GM19324 (cell line): ENCODE results near the gene KCNK15.

ENCODE experiments used
- ATAC-seq: cut with Tn5 transposase; IDR thresholded peaks from one replicate; pipeline ENCODE4 v1.9.1; 2021; ENCODE audit warnings: mild to moderate bottlenecking, moderate library complexity; ENCODE audit not compliant: unreplicated experiment, low FRiP score

The KCNK15 gene

DNA sequence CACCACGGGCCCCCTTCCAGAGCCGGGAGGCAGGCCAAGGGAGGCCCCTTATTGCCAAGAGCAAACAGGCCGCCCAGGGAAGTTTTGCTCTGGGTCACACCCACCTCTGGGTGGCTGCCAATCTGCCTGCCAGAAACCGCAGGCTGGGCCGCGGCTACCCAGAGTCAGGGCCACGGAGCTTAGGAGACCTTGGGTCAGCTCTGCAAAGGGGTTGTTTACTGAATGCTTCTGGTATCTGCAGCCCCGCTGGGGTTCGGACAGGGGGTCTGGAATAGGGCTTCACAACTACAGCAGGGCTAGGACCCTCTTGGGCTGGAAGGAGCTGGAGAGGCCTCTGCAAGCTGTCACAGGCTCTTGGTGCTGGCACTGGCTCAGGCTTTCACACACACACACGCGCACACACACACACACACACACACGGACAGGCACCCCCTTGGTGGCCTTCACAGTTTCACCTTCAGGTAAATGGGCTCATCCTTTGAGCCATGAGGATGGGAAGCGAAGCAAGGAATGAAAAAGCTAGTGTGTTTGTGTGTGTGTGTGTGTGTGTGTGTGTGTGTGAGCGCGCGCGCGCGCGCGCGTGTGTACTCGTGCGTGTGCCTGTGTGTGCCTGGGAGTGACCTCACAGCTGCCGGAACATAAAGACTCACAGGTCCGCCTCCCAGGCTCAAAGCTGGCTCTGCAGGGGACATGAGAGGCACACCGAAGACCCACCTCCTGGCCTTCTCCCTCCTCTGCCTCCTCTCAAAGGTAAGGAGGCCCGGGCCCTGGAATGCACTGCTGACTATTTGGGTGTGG lies 30.8 kb upstream of the KCNK15 start, which contains the start of gene CCN5:
Gene CCN5 (plus strand): TSS at position 669 of the 798 bp plus-strand sequence. CDS start 22 bp downstream, at position 691.
- ATAC-seq: no peak

DNA sequence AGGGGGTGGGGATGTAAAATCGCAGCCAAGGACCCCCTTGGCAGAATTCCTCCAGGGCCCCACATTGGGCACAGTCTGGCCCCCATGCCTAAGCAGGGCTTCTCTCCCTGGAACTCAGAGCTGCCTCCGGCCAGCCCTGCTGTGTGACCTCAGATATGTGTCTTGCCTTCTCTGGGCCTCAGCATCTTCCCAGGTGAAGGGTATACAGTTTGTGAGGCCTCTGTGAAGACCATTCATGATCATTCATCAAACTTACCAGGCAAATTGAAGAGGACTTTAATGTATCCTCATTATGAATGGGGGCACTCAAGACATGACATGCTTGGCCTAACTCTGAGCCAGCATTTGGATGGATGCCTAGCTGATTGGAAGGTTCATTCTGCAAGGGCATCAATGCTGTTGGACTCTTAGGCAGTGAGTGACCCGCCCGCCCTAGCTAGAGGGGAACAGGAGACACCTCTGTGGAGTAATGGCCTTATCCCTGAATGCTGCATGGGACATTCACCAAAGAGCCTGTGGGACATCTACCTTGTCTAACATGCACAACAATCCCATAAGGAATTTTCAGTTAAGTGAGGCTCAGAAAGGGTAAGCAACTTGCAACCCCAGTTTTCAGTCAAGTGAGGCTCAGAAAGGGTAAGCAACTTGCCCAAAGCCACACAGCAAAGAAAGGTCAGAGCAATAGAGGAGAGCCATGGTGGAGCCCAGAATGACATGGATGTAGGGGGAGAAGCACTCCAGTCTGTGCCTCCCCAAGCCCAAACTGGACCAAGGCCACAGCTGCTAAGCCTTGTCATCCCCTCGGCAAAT lies 30.0 kb upstream of the KCNK15 start:
- no peak for ATAC-seq

DNA sequence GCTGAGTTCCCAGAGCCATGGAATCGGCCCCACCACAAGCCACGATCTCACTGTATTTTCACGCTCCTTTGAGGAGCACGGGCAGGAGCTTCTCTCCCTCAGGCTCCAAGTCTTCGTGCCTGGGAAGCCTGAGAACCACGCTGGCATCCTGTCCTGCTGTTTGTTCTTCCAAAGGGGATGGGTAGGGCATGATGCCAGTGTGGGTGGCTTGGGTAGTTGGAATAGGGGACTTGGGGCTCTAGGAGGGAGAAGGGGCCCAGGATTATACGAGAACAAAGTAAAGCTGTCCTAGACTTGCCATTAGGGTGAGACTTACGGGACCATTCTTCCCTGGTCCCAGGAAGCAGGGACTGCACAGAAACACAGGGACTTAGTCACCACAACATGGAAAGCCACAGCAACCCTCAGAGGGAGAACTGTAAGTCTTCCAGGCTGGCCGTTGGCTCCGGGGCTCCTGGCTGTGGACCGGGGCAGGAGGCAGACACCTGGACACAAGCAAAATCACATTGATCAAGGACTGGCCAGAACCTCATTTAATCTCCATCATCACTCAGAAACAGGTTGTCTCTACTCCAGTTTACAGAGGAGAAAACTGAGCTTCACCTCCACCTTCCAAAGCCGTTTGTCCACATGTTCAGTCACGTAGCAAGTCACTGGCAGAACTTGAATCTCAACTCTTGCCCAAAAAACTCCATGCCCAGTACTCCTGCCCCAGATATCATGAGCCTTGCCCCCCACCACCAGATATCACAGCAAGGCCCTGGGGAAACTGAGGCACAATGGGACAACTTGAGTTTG lies 29.2 kb upstream of the KCNK15 start:
- no peak for ATAC-seq

DNA sequence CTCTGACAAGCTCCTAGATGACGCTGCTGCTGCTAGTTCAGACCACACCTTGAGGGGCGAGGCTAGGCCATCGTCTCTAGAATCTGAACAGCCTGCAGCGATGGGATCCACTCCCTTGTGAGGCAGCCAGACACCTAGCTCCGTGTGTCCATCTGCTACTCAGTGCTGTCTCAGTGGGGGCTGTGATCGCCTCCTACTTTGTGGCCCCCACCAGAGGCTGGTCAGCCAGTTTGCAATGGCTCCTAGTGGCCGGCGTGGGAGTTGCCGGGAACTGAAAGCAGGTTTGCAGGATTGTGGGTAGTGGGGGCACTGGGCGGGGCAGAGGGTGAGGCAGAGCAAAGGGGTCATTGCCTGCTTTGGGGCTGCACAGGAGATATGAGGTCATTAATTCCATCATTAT lies 27.7 kb upstream of the KCNK15 start:
- ATAC-seq: no peak

DNA sequence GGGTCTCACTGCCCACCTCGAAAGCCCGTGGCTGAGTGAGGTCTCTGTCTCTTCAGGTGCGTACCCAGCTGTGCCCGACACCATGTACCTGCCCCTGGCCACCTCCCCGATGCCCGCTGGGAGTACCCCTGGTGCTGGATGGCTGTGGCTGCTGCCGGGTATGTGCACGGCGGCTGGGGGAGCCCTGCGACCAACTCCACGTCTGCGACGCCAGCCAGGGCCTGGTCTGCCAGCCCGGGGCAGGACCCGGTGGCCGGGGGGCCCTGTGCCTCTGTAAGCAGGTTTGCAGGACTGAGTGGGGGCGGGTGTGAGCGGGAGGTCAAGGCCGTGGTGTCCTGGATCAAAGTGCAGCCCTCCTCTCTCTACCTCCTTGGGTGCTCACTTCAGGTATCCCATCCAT lies 25.8 kb upstream of the KCNK15 start:
- no peak for ATAC-seq

DNA sequence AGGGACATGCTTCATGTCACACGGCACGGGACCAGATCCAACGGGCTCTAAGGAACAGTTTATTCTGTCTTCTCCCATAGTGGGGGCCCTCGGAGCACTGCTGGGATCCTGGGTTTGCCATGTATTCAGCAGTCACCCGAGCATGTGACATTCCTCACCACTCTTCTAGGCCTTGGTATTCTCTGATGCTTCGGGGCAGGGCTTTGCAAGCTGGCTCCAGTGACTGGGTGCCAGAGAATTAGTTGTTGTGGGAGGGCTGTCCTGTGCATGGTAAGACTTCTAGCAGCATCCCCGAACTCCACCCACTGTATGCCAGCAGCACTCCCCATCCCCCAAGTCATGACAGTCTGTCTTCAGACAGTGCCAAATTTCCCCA lies 25.1 kb upstream of the KCNK15 start:
- ATAC-seq: no peak

DNA sequence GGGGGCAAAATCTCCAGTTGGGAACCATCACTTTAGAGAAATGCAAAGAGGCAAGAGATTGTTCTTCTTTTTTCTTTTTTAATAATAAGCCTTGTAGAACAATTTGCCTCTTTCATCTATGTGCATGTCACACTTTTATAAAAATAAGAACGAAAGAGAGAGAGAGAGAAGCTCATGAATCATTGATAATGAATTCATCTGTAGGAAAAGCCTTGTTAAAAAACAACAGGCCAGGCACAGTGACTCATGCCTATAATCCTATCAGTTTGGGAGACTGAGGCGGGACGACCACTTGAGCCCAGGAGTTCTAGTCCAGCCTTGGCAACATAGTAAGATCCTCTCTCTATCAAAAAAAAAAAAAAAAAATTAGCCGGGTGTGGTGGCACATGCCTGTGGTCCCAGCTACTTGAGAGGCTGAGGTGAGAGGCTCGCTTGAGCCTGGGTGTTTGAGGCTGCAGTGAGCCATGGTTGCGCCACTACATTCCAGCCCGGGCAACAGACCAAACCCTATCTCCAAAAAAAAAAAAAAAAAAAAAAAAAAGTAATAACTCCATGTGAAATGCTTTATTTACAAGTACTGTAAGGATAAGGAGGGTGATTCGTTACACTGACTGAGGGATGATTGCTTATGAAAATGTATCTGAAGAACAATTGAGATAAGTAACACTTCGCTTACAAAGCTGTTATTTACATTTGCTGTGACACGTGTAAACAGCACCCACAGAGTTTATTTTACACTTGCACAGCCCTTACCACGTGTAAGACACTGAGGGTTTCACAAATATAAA lies 24.5 kb upstream of the KCNK15 start:
- ATAC-seq: no peak

DNA sequence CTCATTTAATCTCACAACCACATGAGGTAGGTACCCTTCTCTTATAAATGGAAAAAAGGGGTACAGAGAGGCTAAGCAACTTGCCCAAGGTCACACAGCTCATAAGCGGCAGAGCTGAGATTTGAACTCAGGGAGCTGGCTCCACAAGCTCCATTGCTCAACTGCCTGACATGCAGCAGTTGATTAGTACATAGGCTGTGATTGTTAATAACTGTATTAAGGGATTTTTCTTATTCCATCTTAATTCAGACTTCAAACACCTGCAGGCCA lies 23.9 kb upstream of the KCNK15 start:
- no peak for ATAC-seq

DNA sequence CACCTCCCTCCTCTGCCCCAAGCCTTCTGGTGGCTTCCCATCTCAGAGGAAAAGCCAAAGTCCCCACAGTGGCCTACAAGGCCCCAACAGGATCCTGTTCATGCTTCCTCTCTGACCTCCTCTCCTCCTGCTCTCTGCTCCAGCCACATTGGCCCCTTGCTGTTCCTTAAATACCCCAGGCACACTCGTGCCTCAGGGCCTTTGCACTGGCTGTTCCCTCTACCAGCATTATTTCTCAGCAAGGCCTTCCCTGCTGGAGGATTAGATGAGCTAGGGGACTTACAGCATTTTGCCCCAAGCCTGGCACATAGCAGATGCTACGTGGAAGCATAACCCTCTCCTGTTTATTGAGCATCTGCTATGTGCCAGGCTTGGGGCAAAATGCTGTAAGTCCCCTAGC lies 22.7 kb upstream of the KCNK15 start:
- no peak for ATAC-seq

DNA sequence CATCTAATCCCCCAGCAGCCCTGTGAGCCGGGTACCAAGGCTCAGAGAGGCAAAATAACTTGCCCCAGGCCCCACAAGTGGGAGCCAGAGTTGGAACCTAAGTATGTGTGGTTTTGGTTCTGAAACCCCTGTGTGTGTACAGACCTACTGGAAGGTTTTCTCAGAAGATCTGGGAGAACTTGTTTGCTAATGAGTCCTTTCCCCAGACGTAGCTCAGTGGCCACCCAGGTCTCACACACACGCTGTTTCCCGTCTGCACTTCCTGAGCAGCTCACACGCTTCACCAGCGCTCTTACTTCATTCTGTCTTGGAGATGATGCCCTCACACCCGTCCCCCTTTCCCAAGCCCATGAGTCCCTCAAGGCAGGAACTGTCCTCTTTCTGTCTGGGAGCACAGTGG lies 22.3 kb upstream of the KCNK15 start:
- ATAC-seq: no peak

DNA sequence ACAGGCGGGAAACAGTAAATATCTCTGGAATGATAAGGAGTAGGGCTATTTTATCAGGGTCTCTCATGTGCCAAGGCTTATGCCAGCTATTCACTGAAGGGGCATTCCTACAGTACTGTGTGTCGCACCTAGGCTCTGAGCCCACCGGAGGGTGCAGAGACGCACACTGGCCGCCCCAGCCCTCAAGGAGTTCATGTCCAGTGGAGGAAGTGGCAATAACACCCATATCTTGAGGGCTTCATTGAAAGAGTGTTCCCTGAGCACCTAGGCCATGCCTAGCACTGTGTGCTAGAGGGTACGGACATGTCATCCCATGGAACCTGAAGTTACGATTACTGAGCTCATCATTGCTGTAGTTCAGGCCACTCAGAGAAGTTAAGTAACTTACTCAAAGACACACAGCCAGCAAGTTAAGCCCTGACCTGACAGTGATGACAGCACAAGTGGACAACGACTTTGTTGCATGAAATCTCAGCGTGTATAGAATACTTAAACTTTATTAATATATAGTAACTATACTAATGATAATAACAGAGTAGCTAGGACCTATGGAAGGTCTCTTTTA lies 21.8 kb upstream of the KCNK15 start:
- ATAC-seq: no peak

DNA sequence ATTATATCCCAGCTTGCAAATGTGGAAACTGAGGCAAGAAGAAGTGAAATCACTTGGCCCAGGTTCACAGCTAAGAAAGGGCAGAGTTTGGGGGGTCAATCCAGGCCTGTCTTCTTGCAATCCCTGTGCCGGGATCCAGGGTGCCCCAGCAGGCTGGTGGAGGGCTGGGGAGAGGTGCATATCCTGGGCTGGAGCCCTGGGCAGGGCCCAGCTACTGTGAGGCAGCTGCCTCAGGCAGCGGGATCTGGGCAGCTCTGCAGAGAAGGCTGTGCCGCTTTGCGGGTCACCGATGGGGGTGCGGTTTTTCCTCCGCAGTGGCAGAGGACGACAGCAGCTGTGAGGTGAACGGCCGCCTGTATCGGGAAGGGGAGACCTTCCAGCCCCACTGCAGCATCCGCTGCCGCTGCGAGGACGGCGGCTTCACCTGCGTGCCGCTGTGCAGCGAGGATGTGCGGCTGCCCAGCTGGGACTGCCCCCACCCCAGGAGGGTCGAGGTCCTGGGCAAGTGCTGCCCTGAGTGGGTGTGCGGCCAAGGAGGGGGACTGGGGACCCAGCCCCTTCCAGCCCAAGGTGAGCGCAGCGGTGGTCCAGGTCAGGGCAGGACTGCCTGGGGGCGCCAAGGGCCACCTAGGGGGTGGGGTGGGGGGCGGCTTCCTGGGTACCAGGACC lies 21.1 kb upstream of the KCNK15 start:
- ATAC-seq: no peak

DNA sequence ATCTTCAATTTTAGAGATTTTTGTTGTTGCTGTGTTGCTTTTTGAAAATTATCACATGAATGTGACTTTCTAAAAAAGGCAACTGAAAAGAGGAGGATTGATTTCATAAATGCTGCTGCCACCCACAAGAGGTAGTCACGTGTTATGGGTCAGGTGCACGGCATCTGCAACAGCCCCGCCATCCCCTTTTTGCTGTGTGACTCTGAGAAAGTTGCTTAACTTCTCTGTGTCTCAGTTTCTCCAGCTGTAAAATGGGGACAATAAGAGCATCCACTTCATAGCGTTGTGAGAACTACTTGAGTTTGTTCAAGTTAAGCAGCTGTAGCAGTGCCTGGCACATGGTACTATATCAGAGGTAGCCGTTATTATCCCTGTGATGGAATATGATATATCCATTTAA lies 19.8 kb upstream of the KCNK15 start:
- no peak for ATAC-seq

DNA sequence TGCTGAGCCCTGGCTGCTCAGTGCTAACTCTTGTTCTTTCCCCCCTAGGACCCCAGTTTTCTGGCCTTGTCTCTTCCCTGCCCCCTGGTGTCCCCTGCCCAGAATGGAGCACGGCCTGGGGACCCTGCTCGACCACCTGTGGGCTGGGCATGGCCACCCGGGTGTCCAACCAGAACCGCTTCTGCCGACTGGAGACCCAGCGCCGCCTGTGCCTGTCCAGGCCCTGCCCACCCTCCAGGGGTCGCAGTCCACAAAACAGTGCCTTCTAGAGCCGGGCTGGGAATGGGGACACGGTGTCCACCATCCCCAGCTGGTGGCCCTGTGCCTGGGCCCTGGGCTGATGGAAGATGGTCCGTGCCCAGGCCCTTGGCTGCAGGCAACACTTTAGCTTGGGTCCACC lies 18.6 kb upstream of the KCNK15 start:
- no peak for ATAC-seq

DNA sequence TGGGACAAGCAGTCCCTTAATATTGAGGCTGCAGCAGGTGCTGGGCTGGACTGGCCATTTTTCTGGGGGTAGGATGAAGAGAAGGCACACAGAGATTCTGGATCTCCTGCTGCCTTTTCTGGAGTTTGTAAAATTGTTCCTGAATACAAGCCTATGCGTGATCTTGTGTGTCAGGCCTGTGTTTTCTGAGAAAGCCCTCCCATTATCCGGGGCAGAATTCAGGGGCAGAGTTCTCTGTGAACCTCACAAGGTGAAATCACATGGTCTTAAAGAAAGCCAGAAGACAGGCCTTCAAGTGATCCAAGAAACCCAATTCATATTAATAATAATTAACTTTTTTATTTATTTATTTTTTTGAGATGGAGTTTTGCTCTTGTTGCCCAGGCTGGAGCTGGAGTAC lies 18.0 kb upstream of the KCNK15 start:
- no peak for ATAC-seq

DNA sequence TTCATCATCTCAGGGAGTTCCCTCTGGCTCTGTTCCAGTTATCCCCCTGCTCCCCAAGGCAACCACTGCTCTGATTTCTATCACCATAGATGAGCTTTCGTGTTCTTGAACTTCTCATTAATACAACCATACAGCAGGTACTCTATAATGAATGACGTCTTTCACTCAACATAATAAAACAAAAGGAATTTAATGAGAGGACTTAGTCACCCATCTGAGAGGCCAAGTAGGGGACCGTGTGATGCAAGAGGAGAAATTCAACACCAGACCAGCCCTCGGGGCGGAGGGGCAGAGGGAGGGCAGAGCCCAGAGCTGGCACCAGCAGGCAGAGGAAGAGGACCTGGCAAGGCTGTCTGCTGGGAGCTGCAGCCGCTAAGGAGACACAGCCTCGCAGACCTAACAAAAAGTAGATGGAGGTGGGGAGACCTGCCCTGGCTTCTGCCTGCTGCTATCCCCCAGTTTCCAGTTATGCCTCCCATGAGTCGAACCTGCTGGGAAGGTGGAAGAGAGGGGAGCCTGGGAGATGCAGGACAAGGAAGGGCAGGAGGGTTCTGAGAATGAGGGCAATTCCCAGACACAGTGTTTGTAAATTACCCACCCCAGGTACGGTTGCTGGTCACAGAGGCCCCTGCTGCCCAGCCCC lies 16.7 kb upstream of the KCNK15 start:
- ATAC-seq: no peak

DNA sequence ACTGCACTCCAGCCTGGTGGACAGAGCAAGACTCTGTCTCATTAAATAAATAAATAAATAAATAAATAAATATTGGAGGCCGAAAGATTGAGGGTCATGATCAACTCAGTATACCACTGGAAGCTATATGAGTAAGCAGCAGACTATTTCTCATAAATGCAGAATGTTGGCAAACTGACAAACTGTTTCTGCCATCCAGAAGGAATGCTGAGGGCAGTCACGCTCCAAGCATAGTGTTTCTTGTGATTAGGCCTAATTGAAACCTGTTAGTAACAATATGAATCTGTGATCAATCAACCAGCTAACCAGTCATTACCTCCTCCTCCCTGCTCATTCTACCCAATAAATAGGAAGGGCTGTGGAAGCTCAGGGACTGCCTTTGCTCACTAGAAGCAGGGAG lies 15.2 kb upstream of the KCNK15 start:
- ATAC-seq: no peak

DNA sequence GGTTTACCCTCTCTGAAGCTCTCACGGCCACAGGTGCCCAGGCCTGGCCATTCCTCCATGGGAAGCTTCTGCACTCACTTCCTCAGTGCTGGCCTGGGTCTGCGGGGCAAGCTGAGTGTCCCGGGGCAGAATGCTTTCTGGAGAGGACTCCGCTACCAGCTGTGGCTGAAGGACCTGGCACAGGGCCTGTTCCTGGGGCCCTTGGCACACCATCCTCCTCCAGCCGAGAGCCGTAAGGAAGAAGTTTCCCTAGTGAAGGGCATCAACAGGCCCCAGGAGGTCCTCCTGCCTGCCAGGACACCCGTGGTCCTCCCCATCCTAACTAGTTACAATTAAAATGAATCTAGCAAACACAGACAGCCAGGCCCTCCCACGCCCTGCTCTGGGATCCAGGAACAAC lies 14.0 kb upstream of the KCNK15 start:
- no peak for ATAC-seq

DNA sequence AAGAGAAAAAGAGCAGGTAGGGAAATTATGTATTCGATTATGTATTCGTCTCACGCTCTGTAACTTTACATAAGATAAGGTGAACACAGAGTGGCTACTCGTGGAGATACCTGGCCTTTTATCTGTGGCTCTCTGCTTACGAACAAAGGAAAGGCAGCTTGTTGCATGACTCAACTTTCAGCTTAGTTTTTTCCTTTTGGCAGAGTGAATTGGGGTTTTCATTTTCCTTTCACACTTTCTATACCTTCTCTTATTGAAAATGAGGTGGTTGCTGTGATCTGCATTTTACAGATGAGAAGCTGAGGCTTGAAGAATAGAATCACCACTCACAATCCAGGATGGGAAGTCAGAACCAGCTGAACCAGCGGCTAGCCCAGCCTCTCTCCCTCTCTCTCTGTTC lies 13.3 kb upstream of the KCNK15 start:
- ATAC-seq: no peak
